ENCODE data around the gene AUP1.
"Not testable (repeated sequence)": the region's sequence is repeated elsewhere in the genome, so short reads cannot be mapped to it uniquely, and the experiment has no call there.

Gene AUP1, protein sequence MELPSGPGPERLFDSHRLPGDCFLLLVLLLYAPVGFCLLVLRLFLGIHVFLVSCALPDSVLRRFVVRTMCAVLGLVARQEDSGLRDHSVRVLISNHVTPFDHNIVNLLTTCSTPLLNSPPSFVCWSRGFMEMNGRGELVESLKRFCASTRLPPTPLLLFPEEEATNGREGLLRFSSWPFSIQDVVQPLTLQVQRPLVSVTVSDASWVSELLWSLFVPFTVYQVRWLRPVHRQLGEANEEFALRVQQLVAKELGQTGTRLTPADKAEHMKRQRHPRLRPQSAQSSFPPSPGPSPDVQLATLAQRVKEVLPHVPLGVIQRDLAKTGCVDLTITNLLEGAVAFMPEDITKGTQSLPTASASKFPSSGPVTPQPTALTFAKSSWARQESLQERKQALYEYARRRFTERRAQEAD

DNA sequence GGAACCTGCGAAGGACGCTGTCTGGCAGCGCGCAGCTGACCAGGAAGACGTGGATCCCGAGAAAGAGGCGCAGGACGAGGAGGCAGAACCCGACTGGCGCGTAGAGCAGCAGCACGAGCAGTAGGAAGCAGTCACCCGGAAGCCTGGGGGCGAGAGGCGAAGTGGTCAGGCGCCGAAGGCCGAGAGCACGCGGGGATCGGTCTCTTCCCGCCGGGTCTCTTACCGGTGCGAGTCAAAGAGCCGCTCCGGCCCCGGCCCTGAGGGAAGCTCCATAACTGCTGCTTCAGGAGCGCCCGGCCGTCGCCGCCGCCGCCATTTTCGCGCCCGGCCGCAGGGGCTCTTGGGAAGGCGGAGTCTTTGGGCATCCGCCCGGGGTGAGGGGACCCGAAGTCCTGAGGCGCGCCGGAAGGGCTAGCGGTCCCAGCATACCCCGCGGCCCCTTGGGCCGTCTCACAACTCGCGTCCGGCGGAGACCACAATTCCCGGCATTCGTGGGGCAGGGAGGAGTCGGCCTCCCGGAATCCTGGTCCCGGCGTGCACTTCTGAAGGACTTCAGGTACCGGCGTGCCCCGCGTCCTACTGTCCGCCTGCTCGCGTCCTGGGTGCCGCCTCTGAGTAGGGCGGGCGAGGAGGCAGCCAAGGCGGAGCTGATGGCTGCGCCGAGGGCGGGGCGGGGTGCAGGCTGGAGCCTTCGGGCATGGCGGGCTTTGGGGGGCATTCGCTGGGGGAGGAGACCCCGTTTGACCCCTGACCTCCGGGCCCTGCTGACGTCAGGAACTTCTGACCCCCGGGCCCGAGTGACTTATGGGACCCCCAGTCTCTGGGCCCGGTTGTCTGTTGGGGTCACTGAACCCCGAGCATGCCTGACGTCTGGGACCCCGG lies at the start of gene AUP1, which contains the start of gene HTRA2:
Gene AUP1 (minus strand): TSS at position 350 of the 882 bp plus-strand sequence. CDS start 77 bp downstream, at position 273.
Gene HTRA2 (plus strand): TSS at position 577 of the 882 bp plus-strand sequence. CDS start 74 bp downstream, at position 651.
- peak; percentile 86 for DNase-seq (ENCODE audit: low spot score)

DNA sequence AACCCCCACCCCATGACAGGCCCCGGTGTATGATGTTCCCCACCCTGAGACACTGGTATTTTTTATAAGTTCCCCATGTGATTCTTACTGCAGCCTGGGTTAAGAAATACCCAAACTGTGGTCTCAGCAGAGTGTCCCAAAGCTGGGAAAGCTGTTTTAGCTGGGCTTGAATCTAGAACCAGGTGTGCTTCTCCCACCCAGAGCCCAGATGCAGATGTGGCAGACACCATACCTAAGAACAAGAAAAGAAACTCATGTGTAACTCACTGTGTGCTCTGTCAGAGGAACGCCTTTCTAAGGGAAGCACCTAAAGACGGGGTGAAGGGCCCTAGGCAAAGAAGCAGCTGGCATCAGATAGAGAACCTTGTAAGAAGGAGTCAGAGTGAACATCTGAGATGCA lies 48.9 kb upstream of the AUP1 start:
- DNase-seq (ENCODE audit: low spot score): no peak

DNA sequence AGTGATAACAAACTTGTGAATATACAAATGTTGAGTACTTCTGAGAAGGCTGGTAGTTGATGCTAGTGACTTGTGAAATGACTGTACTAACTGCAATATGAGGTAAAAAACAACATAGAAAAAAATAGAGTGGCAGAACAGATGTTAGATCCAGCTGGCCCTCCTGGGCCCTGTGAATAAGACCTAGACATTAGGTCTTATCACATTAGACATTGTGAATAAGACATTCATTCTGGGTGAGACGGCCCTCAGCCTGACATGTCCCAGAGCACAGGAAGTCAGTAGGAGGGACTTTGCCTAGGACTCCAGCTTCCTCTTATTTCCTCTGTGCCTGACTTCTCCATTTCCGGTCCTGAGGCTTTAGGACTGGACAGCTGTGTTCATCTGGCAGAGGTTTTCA lies 47.9 kb upstream of the AUP1 start:
- no peak for DNase-seq (ENCODE audit: low spot score)

DNA sequence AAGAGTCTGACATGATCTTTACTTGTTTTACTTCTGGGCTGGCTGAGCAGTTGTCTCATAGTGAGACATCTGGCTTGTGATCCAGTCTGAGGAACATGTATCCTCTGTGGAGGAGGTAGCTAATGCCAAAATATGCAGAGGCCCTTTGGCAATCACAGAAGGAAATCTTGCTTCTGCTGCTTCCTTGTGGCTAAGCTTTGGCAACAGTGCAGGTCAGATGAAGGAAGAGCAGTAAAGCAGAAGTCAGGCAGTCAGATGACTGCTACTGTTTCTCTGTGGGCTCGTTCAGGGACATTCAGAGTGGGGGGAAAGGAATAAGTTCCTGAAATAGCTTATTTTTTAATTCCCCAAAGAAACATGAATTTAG lies 47.3 kb upstream of the AUP1 start:
- DNase-seq (ENCODE audit: low spot score): no peak

DNA sequence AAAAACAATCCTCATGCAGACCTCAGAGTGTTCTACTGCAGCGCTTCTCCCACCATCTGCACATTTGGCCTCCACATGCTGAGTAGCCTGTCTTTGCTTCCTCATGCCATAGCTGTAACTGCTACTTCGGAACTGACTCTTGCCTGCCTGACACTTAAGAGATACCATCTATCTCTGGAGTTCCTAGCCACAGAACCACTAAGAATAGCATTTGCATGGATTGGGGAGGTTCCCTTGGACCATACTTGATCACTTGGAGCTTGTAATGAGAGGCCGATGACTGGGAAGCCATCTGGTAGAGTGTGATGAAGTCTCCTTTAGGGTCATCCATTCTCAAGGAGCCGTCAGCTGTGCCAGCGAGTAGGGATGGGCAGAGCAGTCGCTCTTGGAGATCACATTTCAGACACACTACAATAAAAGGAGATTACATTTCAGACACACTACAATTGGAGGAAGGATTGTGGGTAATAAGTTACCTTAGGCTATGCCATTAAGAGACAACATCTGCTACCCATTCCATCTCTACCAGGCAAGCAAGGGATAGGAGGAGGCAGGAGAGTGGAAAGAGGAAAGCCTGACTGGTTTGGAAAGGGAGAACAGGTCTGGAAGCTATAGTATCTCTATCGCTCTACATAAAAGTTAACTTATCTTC lies 46.8 kb upstream of the AUP1 start:
- DNase-seq (ENCODE audit: low spot score): no peak

DNA sequence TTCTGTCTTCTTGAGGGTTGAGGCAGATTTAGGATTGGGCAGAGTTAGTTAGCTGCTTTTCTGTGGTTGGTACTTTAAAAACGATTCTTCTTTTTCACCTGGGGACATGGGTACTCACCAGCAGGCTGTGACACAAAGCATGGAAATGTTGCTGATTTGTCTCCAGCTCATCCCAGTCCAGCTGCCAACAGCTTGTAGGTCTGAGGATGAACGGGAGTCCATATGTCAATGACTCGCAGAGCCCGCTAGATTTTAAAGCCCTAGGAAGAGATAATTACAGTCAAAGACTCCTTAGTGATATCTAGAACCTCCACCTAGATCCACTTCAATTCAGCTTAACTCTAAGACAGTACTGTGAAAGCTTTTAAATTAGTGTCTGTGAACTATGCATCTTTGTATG lies 45.8 kb upstream of the AUP1 start:
- no peak for DNase-seq (ENCODE audit: low spot score)

DNA sequence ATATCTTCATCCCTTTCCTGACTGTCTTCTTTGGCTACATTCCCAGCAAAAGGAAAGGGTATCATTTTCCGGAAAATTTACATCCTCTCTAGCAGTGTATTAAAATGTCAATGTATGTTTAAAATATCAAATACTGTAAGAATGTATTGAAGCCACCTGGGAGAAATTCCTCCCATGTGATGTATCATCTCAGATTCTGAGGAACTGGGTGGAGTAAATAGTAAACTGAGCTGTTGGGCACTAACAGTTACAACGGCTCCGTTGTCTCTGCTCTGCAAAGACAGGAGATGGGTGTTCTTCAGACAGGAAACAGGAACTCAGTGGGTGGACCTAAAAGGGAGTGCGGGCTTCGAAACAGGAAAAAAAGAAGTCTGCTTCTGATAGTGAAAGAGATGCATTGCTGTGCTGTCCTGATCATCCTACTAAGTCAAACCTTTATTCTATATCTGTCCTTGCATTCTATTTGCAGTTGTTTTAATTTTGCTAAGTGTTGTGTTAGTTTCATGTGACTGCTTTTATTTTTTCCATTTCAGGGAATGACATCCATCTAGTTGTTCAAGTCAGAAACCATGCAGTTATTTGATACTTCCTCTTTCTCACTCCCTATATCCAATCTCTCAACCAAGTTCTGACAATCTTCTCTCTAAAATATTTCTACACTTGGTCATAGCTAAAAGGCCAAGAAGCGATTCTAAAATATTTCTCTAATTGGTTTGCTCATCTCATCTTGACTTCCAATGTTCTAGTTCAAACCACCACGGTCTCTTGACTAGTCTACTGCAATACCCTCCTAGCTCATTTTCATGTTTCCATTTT lies 44.4 kb upstream of the AUP1 start:
- peak; percentile 46 for DNase-seq (ENCODE audit: low spot score)

DNA sequence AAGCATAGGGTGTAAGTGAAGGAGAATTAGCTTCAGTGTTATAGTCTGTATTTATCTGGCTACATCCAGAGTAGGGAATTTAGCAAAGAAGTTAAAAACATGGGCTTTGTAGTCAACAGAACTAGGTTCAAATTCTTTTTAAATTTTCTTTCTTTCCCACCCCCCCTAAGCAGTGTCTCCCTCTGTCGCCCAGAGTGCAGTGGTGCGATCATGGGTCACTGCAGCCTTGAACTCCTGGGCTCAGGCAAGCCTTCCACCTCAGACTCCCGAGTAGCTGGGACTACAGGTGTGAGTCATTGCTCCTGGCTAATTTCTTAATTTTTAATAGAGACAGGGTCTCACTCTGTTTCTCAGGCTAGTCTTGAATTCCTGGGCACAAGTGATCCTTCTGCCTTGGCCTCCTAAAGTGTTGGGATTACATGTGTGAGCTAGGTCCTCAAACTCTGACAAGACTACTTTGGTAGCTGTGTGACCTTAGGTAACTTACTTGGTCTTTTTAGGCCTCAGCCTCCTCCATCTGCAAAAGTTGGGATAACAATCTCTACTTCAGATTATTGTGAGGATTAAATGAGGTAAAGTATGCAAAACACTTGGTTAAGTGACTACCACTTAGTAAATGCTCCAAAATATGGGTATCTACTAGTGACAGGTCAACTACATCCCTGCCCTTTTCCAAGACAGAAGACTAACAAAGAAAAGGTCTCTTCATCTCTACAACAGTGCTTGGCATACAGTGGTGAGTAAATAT lies 42.8 kb upstream of the AUP1 start:
- DNase-seq (ENCODE audit: low spot score): no peak

DNA sequence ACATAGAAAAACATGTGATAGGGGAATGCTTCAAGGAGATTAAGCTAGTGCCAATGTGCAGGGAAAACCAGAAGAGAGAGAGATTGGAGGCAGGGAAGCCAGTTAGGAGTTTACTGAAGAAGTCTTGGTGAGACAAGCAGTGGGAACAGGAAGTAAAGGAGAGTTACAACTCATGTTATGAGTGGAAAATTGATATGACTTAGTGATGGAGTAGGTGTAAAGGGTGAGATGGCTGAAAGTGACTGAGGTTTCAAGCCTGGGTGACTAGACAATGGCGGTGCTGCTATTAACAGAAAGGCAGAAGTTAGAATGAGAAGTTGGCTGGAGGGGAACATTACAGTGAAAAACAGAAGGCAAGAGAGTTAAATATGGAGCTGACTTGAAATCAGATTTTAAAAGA lies 41.6 kb upstream of the AUP1 start:
- no peak for DNase-seq (ENCODE audit: low spot score)

DNA sequence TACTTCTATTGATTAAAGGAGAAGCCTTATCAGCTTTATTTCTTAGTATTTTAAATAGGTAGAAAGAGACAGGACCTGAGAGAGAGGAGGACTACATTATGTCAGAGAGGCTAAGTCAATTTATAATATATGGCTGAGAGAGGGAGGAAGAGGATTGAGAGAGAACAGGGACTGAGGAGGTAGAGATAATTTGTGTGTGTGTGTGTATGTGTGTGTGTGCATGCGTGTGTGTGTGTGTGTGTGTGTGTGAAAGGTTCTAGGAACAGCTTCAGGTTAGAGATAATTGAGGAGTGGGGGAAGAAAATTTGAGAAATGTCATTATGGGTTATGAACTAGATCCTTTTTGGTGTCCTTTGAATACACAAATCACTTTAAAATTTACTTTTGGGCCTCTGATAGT lies 40.2 kb upstream of the AUP1 start:
- DNase-seq (ENCODE audit: low spot score): no peak

DNA sequence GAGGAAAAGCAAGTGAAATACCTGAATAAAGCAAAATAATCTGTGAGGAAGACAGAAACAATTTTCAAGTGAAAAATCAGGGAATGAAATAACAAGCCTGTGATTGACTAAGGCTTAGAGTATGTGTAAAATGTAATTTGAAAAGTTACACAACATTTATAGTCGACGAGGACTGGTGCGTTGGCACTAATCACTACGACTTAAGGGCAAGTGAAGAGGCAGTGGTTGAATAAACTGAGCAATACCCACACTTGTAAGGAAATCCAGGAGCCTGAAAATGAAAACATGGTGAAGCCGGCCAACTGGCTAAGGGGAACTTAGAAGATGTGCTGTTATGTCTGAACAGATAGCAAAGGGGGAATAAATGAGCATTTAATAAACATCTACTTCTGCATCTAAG lies 38.4 kb upstream of the AUP1 start:
- DNase-seq (ENCODE audit: low spot score): no peak

DNA sequence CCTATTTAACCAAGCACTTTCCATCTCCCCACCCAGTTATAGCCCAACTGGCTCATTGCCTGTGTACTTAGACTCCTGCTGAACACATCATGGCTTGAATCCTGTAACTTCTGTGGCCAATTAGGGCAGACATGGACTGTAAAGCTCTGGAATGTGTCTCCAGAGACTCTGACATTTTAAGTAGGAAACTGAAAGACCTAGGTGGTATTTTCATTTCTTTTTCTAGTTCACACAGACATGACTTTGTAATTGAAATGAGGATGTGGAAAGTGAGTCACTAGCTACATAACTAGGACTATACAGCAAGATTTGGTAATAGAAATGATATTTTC lies 37.2 kb upstream of the AUP1 start:
- DNase-seq (ENCODE audit: low spot score): no peak

DNA sequence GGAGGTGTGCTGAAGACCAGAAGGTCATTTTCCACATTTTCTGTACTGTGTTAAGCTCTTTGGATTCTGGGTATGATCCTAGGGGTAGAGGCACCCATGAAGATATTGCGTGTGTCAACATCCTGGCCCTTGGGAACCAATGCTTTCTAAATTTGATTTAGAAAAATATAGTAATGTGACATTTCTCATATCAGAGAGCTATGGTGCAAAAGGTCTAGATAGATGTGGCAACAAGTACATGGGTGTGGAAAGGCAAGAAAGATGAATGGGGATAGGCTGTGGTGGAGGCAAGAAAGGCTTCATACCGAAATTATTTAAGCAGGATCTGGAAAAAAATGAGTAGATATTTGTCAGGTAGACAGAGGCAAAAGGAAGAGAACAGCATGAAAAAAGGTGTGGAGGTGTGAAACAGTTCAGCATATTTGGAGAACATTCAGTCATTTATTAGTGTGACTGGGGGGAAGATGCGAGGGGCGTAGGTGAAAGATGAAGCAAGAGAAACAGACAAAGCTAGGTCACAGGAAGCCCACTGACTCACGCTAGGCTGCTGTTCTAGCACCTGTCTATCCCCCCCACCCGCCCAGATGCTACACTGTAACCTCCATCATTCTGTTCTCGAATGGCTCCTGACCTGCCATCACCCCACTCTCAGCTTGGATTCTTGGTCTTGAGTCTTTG lies 36.7 kb upstream of the AUP1 start:
- no peak for DNase-seq (ENCODE audit: low spot score)

DNA sequence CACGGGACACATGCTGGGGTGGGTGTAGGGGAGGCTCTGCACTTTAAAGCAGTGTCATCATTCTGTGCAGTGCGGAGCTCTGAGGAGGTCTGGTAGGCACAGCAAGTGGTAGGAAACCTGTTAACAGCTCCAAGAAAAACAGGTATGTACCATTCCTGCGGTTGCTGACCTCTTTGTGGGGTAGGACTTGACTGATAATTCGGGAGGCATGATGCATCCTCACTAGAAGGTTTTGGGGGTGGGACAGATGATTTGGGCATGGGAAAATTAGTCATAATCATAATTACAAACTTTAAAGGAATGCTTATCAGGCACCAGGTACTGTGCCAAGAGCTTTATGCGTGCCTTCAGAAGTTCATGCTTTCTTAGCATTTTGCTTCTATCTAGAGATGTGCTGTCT lies 34.7 kb upstream of the AUP1 start:
- no peak for DNase-seq (ENCODE audit: low spot score)

DNA sequence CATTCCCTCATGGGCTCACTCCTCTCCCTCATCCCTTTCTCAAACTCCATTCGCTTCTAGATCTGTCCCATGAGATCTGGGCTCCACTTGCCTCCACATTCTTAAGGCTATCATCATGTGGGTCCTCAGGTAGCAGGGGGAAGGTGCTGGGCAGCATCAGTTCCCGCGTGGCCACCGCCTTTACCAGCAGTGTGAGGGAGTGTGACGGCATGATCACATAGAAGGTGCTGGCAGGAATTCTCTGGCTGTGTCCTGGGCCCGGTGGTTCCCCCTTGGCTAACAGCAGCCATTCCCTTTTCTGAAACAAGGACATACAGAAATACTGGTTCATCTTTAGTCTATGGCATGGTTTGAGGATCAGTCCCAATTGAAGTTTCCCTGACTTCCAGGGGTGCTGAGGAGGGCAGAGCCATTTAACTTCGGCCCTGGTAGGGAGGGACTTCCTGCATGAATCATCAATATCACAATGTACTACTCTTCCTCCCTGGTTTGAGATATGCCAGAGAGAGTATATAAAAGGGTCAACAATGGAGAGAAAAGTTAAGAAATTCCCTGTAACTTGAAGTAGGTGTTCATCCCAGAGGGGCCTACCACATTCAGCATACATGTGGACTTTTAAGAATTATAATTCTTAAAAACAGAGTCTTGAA lies 32.7 kb upstream of the AUP1 start:
- no peak for DNase-seq (ENCODE audit: low spot score)

DNA sequence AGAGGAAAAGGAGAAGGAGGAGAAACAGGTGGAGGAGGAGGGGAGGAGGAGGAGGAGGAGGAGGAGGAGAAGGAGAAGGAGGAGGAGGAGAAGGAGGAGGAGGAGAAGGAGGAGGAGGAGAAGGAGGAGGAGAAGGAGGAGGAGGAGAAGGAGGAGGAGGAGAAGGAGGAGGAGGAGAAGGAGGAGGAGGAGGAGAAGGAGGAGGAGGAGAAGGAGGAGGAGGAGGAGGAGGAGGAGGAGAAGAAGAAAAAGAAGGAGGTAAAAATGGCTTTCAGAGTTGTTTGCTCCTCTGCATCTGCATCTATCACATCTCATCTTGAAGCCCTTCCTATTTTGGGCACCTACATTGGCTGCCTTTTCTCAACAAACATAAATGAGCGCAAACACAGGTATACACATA lies 31.5 kb upstream of the AUP1 start:
- DNase-seq (ENCODE audit: low spot score): not testable (repeated sequence)

DNA sequence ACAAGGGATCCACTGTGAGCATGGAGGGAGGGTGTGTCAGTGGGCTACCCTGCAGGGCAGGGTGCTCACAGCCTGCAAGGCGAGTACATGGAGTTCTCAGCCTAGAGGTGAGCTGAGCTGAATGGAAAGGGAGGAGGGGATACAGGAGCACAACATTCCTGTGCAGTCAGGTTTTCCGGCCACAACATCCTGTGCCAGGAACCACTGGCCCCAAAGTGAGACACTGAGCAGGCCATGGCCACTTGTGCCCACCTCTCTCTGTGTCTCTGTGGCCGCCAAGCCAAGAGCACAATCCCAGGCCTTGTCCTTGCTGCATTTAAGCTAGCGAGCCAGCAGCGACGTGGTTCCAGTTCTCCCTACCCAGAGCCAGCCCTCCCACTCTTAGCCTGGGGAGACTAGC lies 31.1 kb upstream of the AUP1 start:
- no peak for DNase-seq (ENCODE audit: low spot score)

DNA sequence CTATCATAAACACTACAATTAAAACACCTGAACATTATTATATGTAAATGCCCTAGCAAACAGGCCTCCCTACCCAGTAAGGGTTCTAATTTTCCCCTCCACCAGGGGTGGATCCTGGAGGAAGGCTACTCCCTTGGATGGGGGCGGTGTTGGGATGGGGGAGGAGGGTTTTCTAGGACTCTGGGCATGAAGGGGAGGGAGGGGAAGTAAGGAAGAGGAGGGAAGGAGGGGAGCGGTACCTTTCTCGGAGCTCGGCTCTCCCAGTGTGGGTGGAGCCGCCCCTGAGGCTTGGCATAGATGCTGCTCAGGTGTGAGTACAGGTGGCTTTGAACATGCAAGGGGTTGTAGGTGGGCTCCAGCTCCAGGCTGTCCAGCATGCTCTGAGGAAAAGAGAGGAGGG lies 30.4 kb upstream of the AUP1 start:
- DNase-seq (ENCODE audit: low spot score): no peak

DNA sequence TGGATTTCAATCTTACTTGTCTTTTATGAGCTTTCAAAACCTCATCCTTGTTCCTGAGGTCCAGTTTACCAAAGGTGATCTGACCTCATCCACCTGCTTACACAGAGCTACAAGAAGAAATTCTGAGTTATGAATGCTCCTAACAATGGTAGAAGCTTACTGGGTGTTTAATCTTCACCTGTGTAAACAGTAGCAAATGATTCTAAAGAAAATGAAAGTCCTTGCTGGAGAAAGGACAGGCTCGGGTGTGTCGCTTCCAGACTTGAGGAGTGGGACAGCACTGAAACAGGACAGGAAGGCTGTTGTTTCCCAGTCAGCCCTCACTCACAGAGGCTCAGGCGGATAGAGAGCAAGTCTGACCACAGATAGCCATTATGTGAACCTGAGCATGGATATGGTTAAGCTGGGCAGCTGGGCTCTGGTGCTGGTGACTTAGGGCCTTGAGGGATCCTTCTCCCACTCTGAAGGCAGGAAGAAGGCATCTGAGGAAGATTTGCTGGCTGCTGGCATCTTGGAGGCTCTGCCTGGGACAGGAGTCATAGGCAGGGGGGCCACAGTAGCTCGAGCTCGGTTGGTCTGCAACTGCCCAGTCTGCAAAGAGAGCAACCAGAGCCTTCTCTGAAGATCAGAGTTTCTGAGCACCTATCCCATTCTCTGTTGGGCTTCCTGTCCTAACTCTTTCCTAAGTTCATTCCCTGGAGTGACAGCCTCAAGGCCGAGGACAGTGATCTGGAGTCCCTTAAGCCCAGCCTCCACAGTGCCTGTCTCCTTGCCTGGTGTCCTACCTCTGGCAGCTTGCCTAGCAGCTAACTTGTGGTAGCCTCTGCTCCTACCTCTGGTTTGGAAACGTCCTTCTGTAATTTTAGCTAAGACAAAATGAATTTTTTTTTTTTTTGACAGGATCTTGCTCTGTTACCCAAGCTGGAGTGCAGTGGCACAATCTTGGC lies 29.1 kb upstream of the AUP1 start:
- DNase-seq (ENCODE audit: low spot score): no peak

Measured in CD4-positive, alpha-beta T cell treated with Interleukin-6 at 100 ng/mL for 8 hours (primary cell).